CD8-positive, alpha-beta memory T cell (primary cell): ENCODE measurements around the gene MYADML2. TPM values are rescaled to one million over a fixed set of nuclear protein-coding genes. Genes with fewer than 3 reads are reported as not detected.
A peak's percentile ranks its signal among the peaks of the same experiment; 100 is the strongest.

Experiments used
- CTCF ChIA-PET: fragments of 350-600 bp; sonication (Branson Sonifier 250); formaldehyde crosslinking; loops from one replicate; lab custom pipeline; 2021; ENCODE audit warnings: antibody characterized with exemption; lab: Charles Lee
- POLR2A ChIA-PET: fragments of 350-600 bp; sonication (Branson Sonifier 250); formaldehyde crosslinking; loops from one replicate; lab custom pipeline; 2021; ENCODE audit warnings: antibody characterized with exemption; lab: Charles Lee
- DNase-seq, 5 donors: peaks; one replicate each; pipeline versions ENCODE4 v3.0.0 to v3.0.0-alpha.2; 2020 to 2022; ENCODE audit warnings: mixed read lengths in 1 of 5
- H3K27ac ChIP-seq: one replicate; pipeline ENCODE4 v1.7.0; 2013; ENCODE audit warnings: low read depth, mild to moderate bottlenecking, low read length, moderate library complexity
- H3K27me3 ChIP-seq: 2 replicates; pipeline ENCODE4 v1.7.0; 2013; ENCODE audit warnings: low read length, mild to moderate bottlenecking; ENCODE audit not compliant: insufficient read depth, poor library complexity, severe bottlenecking
- H3K36me3 ChIP-seq: 2 replicates; pipeline ENCODE4 v1.7.0; 2013; ENCODE audit warnings: mild to moderate bottlenecking, low read length, moderate library complexity; ENCODE audit not compliant: insufficient read depth
- H3K4me1 ChIP-seq: 2 replicates; pipeline ENCODE4 v1.7.0; 2013; ENCODE audit warnings: mild to moderate bottlenecking, low read length, moderate library complexity; ENCODE audit not compliant: insufficient read depth
- H3K4me3 ChIP-seq: 2 replicates; pipeline ENCODE4 v1.7.0; 2013; ENCODE audit warnings: mild to moderate bottlenecking, low read length
- H3K9me3 ChIP-seq: 2 replicates; pipeline ENCODE4 v1.7.0; 2013; ENCODE audit warnings: mild to moderate bottlenecking, low read length
- H3K27ac Mint-ChIP-seq, 8 donors: one replicate each; pipeline ENCODE4 v1.8.0; 2020 to 2021; ENCODE audit warnings: mixed read lengths in 8 of 8, mild to moderate bottlenecking in 6 of 8, inconsistent platforms in 3 of 8, moderate library complexity in 3 of 8
- H3K27me3 Mint-ChIP-seq, 2 donors: one replicate each; pipeline ENCODE4 v1.8.0; 2020 to 2021; ENCODE audit warnings: mixed read lengths in 2 of 2, mild to moderate bottlenecking in 1 of 2, moderate library complexity in 1 of 2
- H3K36me3 Mint-ChIP-seq, 3 donors: one replicate each; pipeline ENCODE4 v1.8.0; 2020 to 2021; ENCODE audit warnings: mixed read lengths in 3 of 3, inconsistent platforms in 1 of 3, mild to moderate bottlenecking in 1 of 3
- H3K4me1 Mint-ChIP-seq, 3 donors: one replicate each; pipeline ENCODE4 v1.8.0; 2020 to 2021; ENCODE audit warnings: mixed read lengths in 3 of 3, inconsistent platforms in 1 of 3, mild to moderate bottlenecking in 1 of 3
- H3K4me3 Mint-ChIP-seq, 7 donors: one replicate each; pipeline ENCODE4 v1.8.0; 2020 to 2021; ENCODE audit warnings: mixed read lengths in 7 of 7, mild to moderate bottlenecking in 6 of 7, moderate library complexity in 4 of 7, inconsistent platforms in 2 of 7
- H3K9me3 Mint-ChIP-seq, 5 donors: one replicate each; pipeline ENCODE4 v1.8.0; 2020 to 2022; ENCODE audit warnings: mixed read lengths in 5 of 5, mild to moderate bottlenecking in 3 of 5, moderate library complexity in 2 of 5, inconsistent platforms in 1 of 5
- polyA plus RNA-seq: library from polyadenylated mRNA; unstranded; fragments of 300-500 nt; fragmentation: Illumina TruSeq; gene quantifications from one replicate; pipeline ENCODE4 v1.2.3, GENCODE V29; 2021
- total RNA-seq, 2 experiments: library from RNA; stranded (reverse); gene quantifications; one replicate each; pipeline ENCODE4 v1.2.3, GENCODE V29; 2021

MYADML2 gene
- total and polyA plus RNA-seq, 3 experiments from 2014 or later = not detected

DNA sequence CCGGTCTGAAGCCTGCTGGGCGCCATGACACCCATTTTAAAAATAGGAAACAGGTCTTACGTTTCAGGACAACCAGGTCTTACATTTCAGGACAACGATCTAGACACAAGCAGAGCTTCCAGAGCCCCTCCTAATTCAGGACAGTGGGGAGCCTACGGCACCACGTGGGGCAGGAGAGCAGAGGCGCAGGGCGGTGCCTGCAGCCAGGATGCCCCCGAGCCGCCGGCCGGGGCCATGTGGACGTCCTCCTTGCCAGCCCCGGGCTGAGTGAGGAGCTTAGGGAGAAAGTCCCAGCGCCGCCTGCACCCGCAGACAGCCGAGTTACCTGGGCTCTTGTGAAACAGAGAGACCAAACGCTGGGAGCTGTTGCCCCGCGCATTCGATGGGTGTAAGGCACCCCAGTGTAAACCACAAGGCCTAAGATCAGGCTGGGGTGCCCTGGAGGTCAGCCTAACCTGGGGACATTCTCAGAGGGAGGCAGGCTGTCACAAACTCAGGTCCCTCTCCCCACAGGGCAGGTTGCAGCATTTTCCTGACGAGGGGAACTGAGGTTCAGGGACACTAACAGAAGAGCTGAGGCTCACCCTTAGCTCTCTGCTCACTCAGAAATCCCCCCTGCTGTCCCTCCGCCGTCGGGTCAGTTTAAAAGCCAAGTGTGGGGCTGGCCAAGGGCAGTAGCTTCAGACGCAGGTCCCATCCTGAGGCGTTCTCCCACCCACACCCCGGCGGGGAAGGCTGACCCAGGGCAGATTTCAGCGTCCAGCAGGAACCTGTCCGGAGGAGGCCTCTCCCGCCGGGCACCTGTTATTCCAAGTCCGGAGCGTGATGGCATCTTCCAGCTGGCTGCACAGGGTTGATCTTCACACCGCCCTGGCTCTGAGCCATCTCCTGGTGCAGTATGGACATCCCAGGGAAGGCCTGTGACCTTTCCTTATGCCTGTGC is 15.7 kb upstream of the MYADML2 start:
- H3K36me3 ChIP-seq = no peaks in the 10 kb centered on the region
- H3K4me3 Mint-ChIP-seq = peak overlapping the region; percentile 24 to 82 (median 50)
- H3K27me3 ChIP-seq = peaks cover 13% of the 10 kb centered on the region
- H3K4me3 ChIP-seq = no peak overlapping the region
- peaks cover 23 to 28% of the 10 kb centered on the region in 2 donors for H3K27me3 Mint-ChIP-seq
- H3K4me1 Mint-ChIP-seq = peaks cover 6 to 25% (median 7%) of the 10 kb centered on the region in 3 donors
- no peak overlapping the region for H3K27ac ChIP-seq
- no peaks in the 10 kb centered on the region for H3K9me3 ChIP-seq
- no peak for DNase-seq
- no peaks in the 10 kb centered on the region for H3K9me3 Mint-ChIP-seq
- H3K27ac Mint-ChIP-seq = peak overlapping the region in 3 of 8 donors; percentile 12 to 81 (median 54)
- POLR2A ChIA-PET = no interaction called here
- no peaks in the 10 kb centered on the region for H3K36me3 Mint-ChIP-seq
- CTCF ChIA-PET = interaction anchor here (0.6 to 4.8 kb wide), 3 partner anchors 10 to 59 kb away, joined by 3 to 83 read pairs (median 4); partner anchors contain the start of genes CENPX and LRRC45
- H3K4me1 ChIP-seq = peaks cover 10% of the 10 kb centered on the region

DNA sequence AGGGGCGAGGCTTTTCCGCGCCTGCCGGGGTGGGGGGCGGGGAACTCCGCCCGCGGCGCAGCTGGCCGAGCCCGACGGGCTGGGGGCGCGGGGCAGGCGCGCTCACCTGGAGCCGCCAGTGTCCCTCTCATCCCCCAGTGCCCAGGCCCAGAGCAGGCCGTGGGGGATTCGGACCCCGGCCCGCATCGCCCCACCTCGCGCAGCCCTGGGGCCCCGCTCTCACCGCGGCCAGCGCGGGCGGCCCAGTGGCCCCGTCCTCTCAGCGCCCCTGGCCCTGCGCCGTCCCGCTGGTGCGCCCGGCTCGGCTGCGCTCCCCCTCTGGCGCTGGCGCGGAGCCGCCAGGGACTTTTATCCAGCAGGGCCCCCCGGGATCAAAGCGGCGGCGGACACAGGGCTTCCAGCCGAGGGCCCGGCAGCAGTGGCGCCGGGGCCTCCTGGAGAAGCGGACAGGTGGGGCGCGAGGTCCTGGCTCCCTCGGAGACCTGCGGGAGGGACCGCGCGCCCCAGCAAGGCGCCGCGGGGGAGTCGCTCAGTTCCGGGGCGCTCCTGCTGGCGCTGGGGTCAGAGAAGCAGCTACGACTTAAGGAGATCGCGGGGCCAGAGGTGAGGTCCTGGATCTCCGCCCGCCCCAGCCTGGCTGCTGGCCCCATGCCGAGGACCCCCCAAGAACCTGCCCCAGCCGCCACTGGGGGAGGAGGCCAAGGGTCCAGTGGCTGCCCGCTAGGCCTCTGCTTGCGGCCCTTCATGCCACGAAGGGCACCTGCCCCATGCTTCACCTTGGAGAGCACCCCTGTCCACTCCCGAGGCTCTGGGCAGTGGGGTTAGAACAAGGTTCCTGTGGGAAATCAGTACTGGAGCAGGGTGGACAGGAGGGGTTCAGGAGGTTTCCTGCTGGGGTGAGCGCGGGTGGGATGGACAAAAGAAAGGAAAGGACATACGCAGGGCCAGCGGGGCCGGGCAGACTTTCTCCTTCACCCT is 14.8 kb upstream of the MYADML2 start:
- Mint-ChIP-seq H3K27me3 (peaks cover 23 to 33% of the 10 kb centered on the region in 2 donors), H3K36me3 (no peaks in the 10 kb centered on the region), H3K4me3 (peak overlapping the region in 6 of 7 donors; percentile 24 to 61 (median 51)), H3K27ac (peak overlapping the region in 3 of 8 donors; percentile 12 to 70 (median 54)), H3K9me3 (no peaks in the 10 kb centered on the region), H3K4me1 (peaks cover 6 to 21% (median 7%) of the 10 kb centered on the region in 3 donors)
- ChIA-PET CTCF (interaction anchor here (4.8 kb wide), 1 partner anchor 60 kb away, joined by 83 read pairs; the partner anchor contains the start of genes CENPX and LRRC45), POLR2A (interaction anchor here (2.4 kb wide), 1 partner anchor 59 kb away, joined by 12 read pairs; no protein-coding TSS in a partner anchor)
- H3K27me3 ChIP-seq = peaks cover 13% of the 10 kb centered on the region
- H3K36me3 ChIP-seq = no peaks in the 10 kb centered on the region
- peaks cover under 1% of the 10 kb centered on the region for H3K4me1 ChIP-seq
- H3K4me3 ChIP-seq = no peak overlapping the region
- H3K27ac ChIP-seq = no peak overlapping the region
- DNase-seq = no peak
- no peaks in the 10 kb centered on the region for H3K9me3 ChIP-seq

DNA sequence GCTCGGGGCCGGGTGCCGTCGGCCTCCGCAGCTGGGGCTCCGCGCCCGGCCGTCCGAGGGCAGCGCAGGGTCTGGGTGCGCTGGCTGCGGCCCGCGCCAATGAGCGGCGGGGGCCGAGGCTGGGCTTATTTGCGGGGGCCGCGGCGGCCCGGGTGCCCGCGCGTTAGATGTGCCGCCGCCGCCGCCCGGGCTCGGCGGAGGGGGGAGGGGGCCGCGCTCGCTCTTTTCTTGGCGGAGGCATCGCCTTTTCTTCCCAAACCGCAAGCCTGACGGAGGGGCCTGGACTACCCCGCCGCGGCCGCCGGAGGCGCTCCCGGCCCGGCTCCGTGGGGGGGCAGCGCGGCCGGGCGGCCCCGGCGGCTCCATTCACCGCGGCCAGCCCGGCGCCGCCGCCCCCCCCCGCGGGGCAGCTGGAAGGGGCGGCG is 14.1 kb upstream of the MYADML2 start, which contains the start of gene NOTUM:
Gene NOTUM, minus strand, starts transcription at position 101 of the 425 bp plus-strand sequence. CDS start 278 bp downstream, outside the sequence.
- Mint-ChIP-seq H3K4me1 (peaks cover 6 to 21% (median 7%) of the 10 kb centered on the region in 3 donors), H3K4me3 (peak within 1 kb of the TSS in 1 of 7 donors; percentile 34), H3K27ac (peak within 1 kb of the TSS in 1 of 8 donors; percentile 70), H3K36me3 (no peaks in the 10 kb centered on the region), H3K27me3 (peaks cover 23 to 33% of the 10 kb centered on the region in 2 donors), H3K9me3 (no peaks in the 10 kb centered on the region)
- ChIA-PET CTCF (interaction anchor here (0.9 to 4.8 kb wide), 5 partner anchors 13 to 61 kb away, joined by 3 to 83 read pairs (median 6); partner anchors contain the start of genes CENPX and LRRC45), POLR2A (interaction anchor here (1.8 to 2.4 kb wide), 2 partner anchors 7 to 60 kb away, joined by 4 to 12 read pairs; no protein-coding TSS in a partner anchor)
- DNase-seq = no peak
- Histone ChIP-seq H3K27me3 (peaks cover 13% of the 10 kb centered on the region), H3K9me3 (no peaks in the 10 kb centered on the region), H3K4me1 (no peaks in the 10 kb centered on the region), H3K4me3 (no peak within 1 kb of the TSS), H3K36me3 (no peaks in the 10 kb centered on the region), H3K27ac (peak within 1 kb of the TSS; percentile 16)

DNA sequence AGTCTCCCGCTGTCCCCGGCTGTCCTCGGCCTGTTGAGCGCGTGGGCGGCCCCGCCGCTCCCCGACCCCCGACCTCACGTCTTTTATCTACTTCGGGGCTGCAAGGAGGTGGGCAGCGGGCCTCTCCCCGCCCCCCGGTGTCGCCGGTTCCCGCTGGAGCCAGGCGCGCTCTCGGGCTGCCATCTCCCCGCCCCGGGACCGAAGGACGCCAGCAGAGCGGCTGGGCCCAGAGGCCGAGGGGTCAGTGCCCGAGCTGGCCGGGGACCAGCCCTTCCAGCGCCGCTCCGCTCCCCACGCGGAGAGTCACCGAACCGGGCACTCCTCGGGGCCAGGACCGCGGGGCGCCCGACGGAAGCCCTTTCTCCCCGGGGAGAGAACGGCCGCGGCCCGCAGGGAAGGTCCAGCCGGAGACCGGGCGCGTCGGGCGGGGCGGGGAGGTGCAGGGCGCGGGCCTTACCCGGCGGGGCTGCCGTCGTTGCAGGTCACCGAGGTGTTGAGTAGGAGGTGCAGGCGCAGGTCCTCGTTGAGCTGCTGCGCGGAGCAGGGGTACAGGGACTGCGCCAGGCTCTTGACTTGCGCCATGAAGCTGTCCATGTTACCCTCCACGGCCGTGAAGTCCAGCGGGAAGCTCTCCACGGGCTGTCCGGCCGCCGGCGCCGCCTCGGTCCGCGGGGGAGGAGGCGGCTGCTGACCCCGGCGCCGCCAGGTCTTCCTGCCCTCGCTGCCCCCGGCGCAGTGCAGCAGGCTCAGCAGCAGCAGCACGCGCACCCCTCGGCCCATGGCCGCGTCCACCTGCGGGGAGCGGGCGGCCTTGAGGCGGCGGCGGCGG is 13.3 kb upstream of the MYADML2 start:
- no peaks in the 10 kb centered on the region for H3K9me3 ChIP-seq
- peak overlapping the region; percentile 16 for H3K27ac ChIP-seq
- Mint-ChIP-seq H3K4me3 (peak overlapping the region in 1 of 7 donors; percentile 34), H3K9me3 (no peaks in the 10 kb centered on the region), H3K27ac (no peak overlapping the region), H3K27me3 (peaks cover 23 to 33% of the 10 kb centered on the region in 2 donors), H3K4me1 (peaks cover 6 to 21% (median 7%) of the 10 kb centered on the region in 3 donors), H3K36me3 (no peaks in the 10 kb centered on the region)
- H3K4me1 ChIP-seq = no peaks in the 10 kb centered on the region
- ChIA-PET CTCF (interaction anchor here (0.9 to 4.8 kb wide), 20 partner anchors 8 to 225 kb away, joined by 3 to 83 read pairs (median 5); partner anchors contain the start of genes CENPX, DCXR and LRRC45), POLR2A (interaction anchor here (1.1 to 2.4 kb wide), 5 partner anchors 8 to 138 kb away, joined by 3 to 12 read pairs (median 5); partner anchors contain the start of genes CENPX, DCXR and LRRC45)
- H3K36me3 ChIP-seq = no peaks in the 10 kb centered on the region
- peaks cover 13% of the 10 kb centered on the region for H3K27me3 ChIP-seq
- no peak for DNase-seq
- H3K4me3 ChIP-seq = no peak overlapping the region

DNA sequence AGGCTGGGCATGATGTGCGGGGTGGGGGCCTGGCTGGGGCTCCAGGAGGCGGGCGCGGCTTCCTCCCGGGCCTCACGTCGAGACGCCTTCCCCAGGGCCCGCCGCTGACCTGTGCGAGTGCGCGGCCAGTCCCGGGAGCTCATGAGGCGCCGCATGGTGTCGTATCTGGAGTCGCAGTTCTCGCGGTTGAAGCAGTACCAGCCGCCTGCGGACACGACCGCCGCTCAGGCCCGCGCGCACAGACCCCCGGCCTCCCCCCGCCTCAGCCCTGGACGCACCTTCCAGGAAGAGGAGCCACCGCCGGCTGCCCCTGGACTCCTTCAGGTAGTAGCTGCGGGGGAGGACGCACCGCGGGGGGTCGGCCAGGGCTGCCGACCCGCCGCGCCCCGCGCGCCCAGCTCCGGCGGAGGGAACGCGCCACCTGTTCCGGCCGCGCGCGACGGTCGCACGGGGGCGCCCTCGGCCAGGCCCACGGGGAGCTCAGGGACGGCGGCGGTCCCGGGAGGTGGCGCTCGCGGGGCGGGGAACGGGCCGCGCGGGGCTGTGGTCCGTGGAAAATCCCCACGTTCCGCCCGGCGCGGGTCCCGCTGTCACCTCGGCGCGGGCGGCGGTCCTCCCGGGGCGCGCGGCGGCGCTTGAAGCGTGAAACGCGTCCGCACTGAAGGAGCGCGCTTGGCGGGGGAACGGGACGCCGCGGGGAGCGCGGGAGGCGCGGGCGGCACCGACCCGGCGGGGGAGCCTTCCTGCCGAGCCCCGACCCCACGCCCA is 12.5 kb upstream of the MYADML2 start:
- DNase-seq = peak; percentile 80 to 86 (median 82)
- peak overlapping the region; percentile 16 for H3K27ac ChIP-seq
- CTCF ChIA-PET = interaction anchor here (0.7 to 4.8 kb wide), 34 partner anchors 9 to 246 kb away, joined by 3 to 83 read pairs (median 4); partner anchors contain the start of genes ARHGDIA, CENPX, DCXR and GPS1
- Mint-ChIP-seq H3K27ac (no peak overlapping the region), H3K27me3 (peaks cover 23 to 29% of the 10 kb centered on the region in 2 donors), H3K36me3 (no peaks in the 10 kb centered on the region), H3K4me1 (peaks cover 6 to 18% (median 7%) of the 10 kb centered on the region in 3 donors), H3K9me3 (no peaks in the 10 kb centered on the region), H3K4me3 (peak overlapping the region in 1 of 7 donors; percentile 43)
- no peak overlapping the region for H3K4me3 ChIP-seq
- peaks cover 13% of the 10 kb centered on the region for H3K27me3 ChIP-seq
- no peaks in the 10 kb centered on the region for H3K4me1 ChIP-seq
- H3K9me3 ChIP-seq = no peaks in the 10 kb centered on the region
- no peaks in the 10 kb centered on the region for H3K36me3 ChIP-seq
- POLR2A ChIA-PET = interaction anchor here (0.6 to 2.4 kb wide), 7 partner anchors 9 to 139 kb away, joined by 3 to 12 read pairs (median 5); partner anchors contain the start of genes CENPX, DCXR and LRRC45
